Stimulated activated CD8-positive, alpha-beta memory T cell treated with anti-CD3 and anti-CD28 coated beads, Interleukin-4, amount 100 ng/mL, for 48 hours (primary cell): ENCODE results near the gene PRKCH.
"Not testable (repeated sequence)": the region's sequence is repeated elsewhere in the genome, so short reads cannot be mapped to it uniquely, and the experiment has no call there.

Experiments used
- DNase-seq: peaks from one replicate; pipeline ENCODE4 v3.0.0-alpha.2; 2020

PRKCH gene

GRCh38 chr14:61461808-61462275 lies 140.5 kb downstream of the PRKCH start:
- peak; percentile 30 for DNase-seq

GRCh38 chr14:61462566-61463193 lies 141.3 kb downstream of the PRKCH start:
- no peak for DNase-seq

- no peak for DNase-seq
Observed at GRCh38 chr14:61463664-61464285, 142.4 kb downstream of the PRKCH start.

- not testable (repeated sequence) for DNase-seq
Observed at GRCh38 chr14:61464539-61465320, 143.4 kb downstream of the PRKCH start.

- DNase-seq, result no peak
Observed at GRCh38 chr14:61466249-61466904, 145.0 kb downstream of the PRKCH start.

GRCh38 chr14:61466905-61467280 lies 145.5 kb downstream of the PRKCH start:
- DNase-seq, result no peak

- DNase-seq, result no peak
Observed at GRCh38 chr14:61467296-61467695, 145.9 kb downstream of the PRKCH start.

- no peak for DNase-seq
Observed at GRCh38 chr14:61468063-61468825, 146.9 kb downstream of the PRKCH start.

- DNase-seq, result no peak
Observed at GRCh38 chr14:61469781-61470180, 148.4 kb downstream of the PRKCH start.

- no peak for DNase-seq
Observed at GRCh38 chr14:61470261-61470960, 149.0 kb downstream of the PRKCH start.

GRCh38 chr14:61470961-61471293 lies 149.5 kb downstream of the PRKCH start:
- DNase-seq, result no peak

- no peak for DNase-seq
Observed at GRCh38 chr14:61471297-61472005, 150.1 kb downstream of the PRKCH start.

GRCh38 chr14:61472011-61472672 lies 150.8 kb downstream of the PRKCH start:
- peak; percentile 48 for DNase-seq

- peak; percentile 83 for DNase-seq
Observed at GRCh38 chr14:61472801-61473376, 151.5 kb downstream of the PRKCH start.

GRCh38 chr14:61474015-61474414 lies 152.6 kb downstream of the PRKCH start:
- no peak for DNase-seq

- no peak for DNase-seq
Observed at GRCh38 chr14:61474701-61475100, 153.3 kb downstream of the PRKCH start.

- DNase-seq, result peak; percentile 23
Observed at GRCh38 chr14:61475316-61475715, 153.9 kb downstream of the PRKCH start.

GRCh38 chr14:61476105-61476753 lies 154.8 kb downstream of the PRKCH start:
- peak; percentile 28 for DNase-seq

- peak; percentile 57 for DNase-seq
Observed at GRCh38 chr14:61476754-61477410, 155.5 kb downstream of the PRKCH start.
